NT2/D1 (cell line): ENCODE measurements around the gene FNDC3B.

Source experiments
- SUZ12 ChIP-seq: IDR thresholded peaks from 2 replicates; pipeline ENCODE4 v1.6.1; 2011; ENCODE audit not compliant: insufficient read length, insufficient read depth; ENCODE audit errors: extremely low read depth
- YY1 ChIP-seq: IDR thresholded peaks from 2 replicates; pipeline ENCODE4 v1.6.1; 2011; ENCODE audit not compliant: insufficient read length, insufficient read depth
- ZNF274 ChIP-seq: IDR thresholded peaks from 2 replicates; pipeline ENCODE4 v1.6.1; 2011; ENCODE audit warnings: mild to moderate bottlenecking, low read depth, low read length

DNA sequence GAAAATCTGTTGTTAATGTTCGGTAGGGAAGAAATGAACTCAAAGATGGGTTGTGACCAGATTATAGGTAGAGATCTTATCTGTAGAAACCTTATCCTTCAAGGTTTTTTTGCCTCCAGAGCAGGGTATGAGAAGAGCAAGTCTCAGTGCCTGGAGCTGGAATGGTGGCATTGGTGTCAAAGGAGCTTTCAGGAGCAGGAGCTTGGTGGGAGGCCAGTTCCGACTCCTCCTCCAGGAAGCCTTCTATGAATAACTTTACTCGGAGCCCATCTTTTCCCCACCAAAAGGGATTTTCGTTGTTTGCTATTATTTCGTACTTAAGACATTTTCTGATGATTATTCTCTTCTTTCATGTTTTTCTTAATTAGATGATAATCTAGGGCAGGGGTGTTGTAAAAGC lies 317.0 kb downstream of the FNDC3B start:
- no peak for TF ChIP-seq YY1
- no peak for TF ChIP-seq ZNF274
- TF ChIP-seq SUZ12 = no peak
